HG03196 (cell line): ENCODE results near the gene MCC.

Experiments used
- ATAC-seq: cut with Tn5 transposase; IDR thresholded peaks from one replicate; pipeline ENCODE4 v1.9.1; 2021; ENCODE audit not compliant: unreplicated experiment

MCC gene

GRCh38 chr5:113122053-113122452, 366.2 kb downstream of the MCC start:
- ATAC-seq: no peak

DNA sequence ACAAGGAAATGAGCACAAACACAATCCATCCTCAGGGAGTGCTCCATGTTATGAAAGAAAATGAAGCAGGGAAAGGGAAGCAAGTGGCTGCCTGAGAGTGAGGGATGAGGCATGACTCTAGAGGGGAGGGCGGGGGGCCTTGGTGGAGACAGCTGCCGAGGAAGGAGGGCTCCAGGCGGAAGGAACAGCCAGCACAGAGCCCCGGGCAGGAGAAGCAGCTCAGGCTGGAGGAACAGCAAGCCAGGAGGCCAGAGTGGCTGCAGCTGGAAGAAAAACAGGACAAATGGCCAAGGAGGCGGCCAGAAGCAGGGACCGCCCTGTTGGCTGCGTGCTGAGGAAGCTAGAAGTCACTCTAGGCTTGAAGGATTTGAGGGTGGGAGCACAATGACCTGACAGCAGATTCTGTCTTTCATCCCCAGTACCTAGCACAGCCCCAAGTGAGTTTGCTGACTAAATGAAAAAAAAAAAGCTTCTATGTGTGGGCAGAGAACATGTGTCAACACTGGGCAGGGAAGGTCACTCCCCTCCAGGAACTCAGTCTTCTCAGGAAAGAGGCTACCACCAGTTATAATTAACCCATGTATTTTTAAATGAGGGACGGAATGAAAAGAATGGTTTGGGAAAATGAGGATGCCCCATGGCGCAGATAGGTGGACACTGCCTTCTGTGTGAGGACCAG, 368.9 kb downstream of the MCC start:
- ATAC-seq: no peak

DNA sequence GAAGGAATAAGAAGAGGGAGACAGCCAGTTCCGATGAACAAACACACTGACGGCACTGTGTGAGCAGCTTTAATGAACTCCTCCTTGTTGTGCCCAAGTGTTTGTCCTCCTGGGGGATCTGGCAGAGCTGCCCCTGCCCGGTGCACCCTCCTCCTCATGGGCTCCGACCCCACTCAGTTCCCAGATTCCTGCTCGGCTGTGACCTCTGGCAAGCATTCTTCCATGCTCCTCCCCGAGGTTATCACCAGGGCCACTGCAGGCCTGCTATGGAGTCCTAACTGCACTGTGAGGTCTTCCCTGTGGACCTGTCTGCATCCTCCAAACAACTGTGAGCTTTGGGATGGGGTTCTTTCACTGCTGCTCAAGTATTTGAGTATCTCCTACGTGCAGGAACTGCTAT, 369.5 kb downstream of the MCC start:
- no peak for ATAC-seq

DNA sequence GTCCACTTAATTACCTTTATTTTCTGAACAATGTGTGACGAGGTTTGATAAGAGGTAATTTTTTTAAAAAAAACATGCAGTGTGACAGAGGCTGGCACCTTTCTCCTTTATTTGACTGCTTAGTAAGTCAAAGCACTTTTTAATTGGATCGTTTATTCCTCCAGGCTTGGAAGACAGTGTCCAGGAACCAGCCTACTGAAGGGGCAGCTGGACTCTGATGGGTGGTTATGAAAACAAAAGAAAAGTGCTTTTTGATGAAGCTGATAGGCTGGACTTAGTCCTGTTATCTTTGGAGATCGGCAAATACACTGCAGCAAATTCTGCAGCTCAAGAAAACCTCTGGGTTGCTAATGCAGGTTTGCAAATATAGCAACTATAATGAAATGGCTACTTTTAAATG, 370.0 kb downstream of the MCC start:
- no peak for ATAC-seq

- ATAC-seq: no peak
Measured at GRCh38 chr5:113117543-113118115, 370.6 kb downstream of the MCC start.

GRCh38 chr5:113115956-113116355, 372.3 kb downstream of the MCC start:
- no peak for ATAC-seq

DNA sequence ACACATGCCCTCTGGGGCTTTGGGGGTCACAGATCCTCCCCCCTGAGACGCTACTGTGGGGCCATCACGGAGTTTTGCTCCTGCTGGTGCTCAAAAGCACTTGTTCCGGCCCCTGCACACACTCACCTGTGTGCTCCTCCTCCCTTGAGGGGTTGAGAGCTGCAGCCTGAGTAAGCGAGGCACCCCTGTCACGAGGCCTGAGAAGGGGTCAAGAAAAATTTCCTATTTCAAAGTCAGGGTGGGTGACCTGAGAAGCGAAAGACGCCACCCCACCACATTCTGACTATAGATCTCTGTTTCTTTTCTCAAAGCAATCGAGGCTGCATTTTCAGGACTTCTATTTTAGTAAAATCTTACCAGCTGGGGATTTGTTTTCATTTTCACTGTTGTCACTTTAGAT, 373.2 kb downstream of the MCC start:
- ATAC-seq: no peak

- ATAC-seq: no peak
Measured at GRCh38 chr5:113114559-113114958, 373.7 kb downstream of the MCC start.

- no peak for ATAC-seq
Measured at GRCh38 chr5:113112435-113112834, 375.8 kb downstream of the MCC start.

GRCh38 chr5:113110117-113110516, 378.1 kb downstream of the MCC start:
- no peak for ATAC-seq

- no peak for ATAC-seq
Measured at GRCh38 chr5:113109344-113109743, 378.9 kb downstream of the MCC start.

- no peak for ATAC-seq
Measured at GRCh38 chr5:113108485-113108884, 379.8 kb downstream of the MCC start.

GRCh38 chr5:113106821-113107220, 381.4 kb downstream of the MCC start:
- no peak for ATAC-seq

DNA sequence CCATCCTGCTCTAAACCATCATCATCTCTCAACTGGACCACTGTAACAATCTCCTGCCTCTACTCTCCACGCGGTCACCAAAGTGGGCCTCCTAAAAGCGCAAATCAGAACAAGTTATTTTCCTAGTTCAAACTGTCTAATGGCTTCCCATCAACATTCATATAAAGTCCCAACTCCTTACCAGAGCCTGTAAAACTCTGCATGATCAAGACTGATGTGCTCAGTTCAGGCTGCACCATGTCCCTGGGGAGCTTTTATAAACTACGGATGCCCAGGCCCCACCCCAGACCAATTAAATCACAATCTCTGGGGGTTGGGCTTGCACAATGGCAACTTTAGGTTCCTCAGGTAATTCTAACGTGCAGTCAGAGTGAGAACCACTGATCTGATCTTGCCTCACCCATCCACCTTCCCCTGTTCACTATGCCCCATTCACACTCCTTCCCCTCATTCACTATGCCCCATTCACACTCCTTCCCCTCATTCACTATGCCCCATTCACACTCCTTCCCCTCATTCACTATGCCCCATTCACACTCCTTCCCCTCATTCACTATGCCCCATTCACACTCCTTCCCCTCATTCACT, 382.5 kb downstream of the MCC start:
- no peak for ATAC-seq

DNA sequence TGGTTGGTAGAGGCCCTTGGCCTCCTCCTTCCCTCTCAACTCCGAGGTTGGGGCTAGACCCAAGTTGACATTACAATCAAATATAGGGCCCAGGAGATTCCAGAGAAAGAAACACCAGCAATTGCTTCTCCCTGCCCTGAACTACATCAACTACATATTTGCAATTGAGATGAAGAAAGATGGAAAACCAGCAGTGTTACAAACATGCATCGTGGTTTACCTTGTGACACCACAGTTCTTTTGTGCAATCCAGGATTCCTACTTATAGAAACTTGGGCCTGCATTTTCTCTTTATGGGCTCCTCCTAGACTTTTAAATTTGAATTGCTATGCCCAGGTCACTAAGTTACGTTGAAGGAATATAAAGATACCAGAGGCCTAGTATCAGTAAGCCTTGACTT, 384.9 kb downstream of the MCC start:
- no peak for ATAC-seq

- ATAC-seq: no peak
Measured at GRCh38 chr5:113102121-113102531, 386.1 kb downstream of the MCC start.

DNA sequence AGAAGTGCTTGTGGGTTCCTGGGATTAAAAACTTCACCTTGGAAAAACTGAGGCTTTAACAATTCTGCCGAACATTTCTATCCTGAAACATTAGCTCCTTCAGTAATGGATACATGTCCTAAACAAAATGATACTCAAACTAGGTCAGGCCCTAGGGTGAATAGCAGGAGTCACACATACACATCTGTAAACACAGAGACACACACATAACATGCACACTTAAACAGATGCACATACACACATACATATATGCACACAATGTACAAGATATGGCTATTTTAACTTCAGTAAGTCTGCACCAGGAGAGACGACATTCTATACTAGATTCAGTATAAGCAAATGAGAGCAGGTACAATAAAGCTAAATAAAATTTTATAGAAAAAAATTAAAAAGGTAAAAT, 387.3 kb downstream of the MCC start:
- no peak for ATAC-seq

GRCh38 chr5:113099822-113100221, 388.4 kb downstream of the MCC start:
- no peak for ATAC-seq

DNA sequence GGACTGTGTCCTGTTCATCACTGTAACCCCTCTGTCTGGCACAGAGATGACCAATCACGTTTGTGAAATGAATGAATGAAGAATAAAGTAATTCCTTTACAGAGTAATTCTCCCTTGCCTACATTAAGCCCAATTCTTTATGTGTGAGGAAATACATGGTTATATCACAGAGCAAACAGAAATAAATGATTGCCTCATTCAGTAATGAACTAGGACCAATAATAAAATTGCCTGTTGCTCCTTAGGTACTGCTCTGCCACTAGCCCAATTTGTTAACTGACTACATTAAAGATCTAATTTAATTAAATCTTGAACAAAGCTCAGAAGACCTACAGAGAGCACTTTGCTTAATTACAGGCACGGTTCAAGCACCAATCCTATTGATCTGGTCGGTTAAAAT, 389.9 kb downstream of the MCC start:
- no peak for ATAC-seq

GRCh38 chr5:113095831-113096230, 392.4 kb downstream of the MCC start:
- ATAC-seq: no peak

DNA sequence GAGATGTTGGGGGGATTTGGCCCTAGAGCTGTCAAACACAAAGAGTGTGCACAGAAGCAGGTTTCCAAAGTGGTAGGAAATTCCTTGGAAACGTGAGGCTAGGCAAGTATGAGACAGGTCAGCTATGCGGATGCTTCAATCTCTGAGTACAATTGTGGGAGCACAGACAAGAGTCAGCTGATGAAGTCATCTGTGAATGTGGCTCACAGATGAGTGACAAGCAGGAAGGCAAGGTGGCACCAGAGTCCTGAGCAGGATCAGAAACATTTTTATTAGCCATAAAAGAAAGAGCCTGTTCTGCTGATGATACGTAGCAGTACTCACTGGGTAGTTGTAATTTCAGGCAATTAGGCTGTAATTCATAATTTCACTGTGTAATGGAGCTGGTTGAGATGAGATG, 394.7 kb downstream of the MCC start:
- no peak for ATAC-seq

GRCh38 chr5:113092683-113093082, 395.6 kb downstream of the MCC start:
- ATAC-seq: no peak

- no peak for ATAC-seq
Measured at GRCh38 chr5:113091622-113092021, 396.6 kb downstream of the MCC start.
